ENCODE measurements around the gene S100A1.
"Not testable (repeated sequence)": the region's sequence is repeated elsewhere in the genome, so short reads cannot be mapped to it uniquely, and the experiment has no call there.

Gene S100A1

DNA sequence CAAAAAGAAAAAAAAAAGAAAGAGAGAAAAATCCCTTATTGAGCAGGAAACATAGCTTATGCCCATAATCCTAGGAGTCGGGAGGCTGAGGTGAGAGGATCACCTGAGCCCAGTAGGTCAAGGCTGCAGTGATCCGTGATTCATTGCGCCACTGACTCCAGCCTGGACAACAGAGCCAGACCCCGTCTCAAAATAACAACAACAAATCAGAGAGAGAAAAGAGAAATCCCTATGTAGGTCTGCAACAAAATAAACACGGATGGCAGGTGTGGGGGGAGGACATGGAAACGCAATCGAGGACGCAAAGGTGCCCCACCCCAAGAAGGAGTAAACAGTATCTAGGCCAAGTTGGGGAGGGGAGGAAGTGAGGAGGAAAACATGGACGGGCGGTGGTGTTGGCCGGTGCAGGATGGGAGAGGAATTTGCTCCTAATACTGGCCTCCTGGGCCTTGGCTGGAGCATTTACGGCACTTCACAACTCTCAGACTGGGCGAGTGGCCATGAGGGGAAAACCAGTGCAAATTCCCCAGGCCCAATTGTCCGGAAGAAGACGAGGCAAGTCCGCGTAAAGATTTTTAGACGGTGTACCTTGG is 5.0 kb downstream of the S100A1 start:
- DNase-seq = no peak

DNA sequence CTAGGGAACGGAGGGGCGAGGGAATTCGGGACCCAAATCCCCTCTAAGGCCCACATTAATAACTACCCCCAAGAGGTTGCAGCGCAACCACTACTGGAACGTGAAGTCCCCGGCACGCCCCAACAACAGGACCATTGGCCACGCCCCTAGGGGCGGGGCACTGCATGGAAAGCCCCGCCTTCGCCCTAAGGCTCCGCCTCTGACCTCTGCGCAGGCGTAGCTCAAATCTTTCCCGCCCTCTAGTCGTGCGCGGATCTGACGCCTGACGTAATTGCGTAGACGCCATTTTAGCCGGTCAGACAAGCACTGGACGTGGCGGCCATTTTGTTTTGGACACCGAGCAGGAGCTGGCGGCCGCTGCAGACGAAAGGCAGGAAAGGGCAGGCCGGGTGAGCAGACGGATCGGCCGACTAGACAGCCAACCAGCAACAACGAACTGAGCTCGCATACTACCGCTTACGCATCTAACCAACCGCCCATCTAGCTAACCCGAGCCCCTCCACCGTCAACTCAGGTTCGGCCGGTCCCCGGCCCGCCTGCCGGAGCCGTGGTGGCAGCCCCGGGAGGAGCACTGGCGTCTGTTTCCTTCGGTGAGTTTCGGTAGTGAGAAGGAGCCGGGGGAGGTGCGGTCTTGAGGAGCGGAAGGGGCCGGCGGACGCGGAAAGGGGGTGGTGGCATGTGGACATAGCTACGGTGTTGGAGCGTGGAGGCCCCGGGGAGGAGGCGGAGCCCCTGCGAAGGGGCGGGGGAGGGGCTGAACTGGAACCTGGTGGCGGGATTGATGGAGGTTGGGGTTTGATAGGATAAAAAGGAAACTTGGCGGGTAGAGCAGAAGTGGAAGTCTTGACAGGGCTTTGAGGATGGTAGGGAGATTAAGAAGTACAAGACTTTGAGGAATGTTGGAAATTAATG is 5.8 kb downstream of the S100A1 start, which contains the start of gene CHTOP:
Gene CHTOP, plus strand, starts transcription at position 313 of the 912 bp plus-strand sequence. CDS start 2,523 bp downstream, outside the sequence.
- peak; percentile 69 to 93 for DNase-seq

DNA sequence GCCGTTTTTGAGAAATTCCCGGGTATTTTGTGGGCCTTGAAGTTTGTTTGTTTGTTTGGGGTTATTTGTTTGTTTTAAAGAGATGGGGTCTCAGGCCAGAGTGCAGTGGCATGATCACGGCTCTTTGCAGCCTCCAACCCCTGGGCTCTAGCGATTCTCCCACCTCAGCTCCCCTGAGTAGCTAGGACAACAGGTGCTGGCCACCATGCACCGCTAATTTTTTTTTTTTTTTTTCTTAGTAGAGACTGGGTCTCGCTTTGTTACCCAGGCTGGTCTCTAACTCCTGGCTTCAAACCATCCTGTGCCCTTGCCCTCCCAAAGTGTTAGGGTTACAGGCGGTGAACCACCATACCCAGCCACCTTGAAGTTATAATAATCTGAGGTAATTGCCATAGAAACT is 7.6 kb downstream of the S100A1 start:
- DNase-seq = no peak

DNA sequence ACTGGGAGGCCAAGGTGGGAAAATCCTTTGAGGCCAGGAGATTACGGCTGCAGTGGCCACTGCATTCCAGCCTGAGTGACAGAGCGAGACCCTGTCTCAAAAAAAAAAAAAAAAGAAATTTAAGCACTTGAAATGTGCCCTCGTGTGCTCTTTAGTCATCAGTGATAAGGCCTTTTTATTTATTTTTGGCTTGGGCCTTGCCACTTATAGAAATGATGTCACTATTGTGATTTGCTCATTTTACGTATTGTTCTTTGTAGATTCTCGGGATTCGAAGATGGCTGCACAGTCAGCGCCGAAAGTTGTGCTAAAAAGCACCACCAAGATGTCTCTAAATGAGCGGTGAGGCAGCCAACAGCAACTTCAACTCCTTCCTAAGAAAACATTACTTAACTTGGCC is 8.1 kb downstream of the S100A1 start:
- DNase-seq = no peak

DNA sequence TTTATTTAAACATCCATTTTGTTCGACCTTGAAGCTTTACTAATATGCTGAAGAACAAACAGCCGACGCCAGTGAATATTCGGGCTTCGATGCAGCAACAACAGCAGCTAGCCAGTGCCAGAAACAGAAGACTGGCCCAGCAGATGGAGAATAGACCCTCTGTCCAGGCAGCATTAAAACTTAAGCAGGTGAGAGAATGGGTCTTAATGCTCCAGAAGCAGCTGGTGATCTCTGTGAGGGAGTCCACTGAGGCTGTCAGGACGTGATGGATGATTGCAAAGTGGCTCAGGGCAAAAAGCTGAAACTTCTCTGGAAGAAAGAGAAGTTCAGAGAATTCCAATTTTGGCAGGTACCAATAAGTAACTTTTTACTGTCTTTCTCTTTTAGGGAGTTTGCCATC is 10.0 kb downstream of the S100A1 start:
- no peak for DNase-seq

DNA sequence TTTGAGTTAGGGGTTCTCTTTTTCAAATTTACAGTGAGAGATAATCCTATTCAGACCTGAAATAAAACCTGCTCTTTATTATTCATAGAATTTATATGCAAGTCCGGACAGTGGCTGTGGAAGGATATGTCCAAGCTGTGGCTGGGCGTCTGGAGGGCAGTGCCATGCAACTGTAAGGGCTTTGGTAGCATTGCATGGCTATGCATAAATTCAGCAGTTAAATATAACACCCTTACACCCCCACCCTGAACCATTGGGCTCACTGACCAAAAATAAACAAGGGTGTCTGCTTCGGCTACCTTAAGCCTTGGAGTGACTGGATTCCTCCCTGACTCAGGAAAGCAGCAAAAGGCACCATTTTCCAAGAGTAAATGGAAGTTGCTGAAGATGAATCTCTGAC is 11.0 kb downstream of the S100A1 start:
- no peak for DNase-seq

DNA sequence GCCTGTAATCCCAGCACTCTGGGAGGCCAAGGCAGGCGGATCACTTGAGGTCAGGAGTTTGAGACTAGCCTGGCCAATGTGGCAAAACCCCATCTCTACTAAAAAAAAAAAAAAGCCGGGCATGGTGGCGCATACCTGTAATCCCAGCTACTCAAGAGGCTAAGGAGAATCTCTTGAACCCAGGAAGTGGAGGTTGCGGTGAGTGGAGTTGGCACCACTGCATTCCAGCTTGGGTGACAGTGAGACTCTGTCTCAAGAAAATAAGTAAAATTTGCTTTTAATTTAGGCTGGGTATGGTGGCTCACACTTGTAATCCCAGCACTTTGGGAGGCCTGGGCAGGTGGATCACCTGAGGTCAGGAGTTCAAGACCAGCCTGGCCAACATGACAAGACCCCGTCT is 12.0 kb downstream of the S100A1 start:
- DNase-seq = not testable (repeated sequence)

DNA sequence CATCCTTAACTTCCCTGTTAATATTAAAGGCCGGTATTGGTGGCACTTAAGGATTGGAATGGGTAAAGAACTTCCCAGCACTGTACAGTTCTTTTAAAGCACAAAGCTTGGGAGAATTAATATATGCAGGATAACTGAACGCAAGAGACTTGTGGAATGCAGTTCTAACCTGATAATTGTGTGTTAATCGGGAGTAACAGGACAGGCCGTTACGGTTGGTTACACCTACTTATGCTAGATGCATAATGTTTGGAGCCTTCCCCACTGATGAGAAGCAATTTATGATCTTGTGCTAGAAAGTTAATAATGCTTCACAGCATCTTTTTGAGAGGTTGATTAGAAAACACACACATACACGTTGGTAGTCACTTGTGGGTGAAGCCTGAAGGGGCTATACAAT is 12.6 kb downstream of the S100A1 start:
- DNase-seq = no peak

DNA sequence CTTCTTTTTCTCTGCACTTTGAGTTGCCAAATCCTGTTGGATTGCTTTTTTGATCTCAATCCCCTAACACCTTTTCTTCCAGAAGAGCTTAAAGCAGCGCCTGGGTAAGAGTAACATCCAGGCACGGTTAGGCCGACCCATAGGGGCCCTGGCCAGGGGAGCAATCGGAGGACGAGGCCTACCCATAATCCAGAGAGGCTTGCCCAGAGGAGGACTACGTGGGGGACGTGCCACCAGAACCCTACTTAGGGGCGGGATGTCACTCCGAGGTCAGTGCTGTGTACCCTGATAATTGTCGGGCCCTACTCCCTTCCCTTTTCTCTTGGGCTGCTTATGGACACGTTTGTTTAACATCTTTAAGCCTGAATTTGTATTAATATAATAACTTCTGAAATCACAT is 13.9 kb downstream of the S100A1 start:
- no peak for DNase-seq

DNA sequence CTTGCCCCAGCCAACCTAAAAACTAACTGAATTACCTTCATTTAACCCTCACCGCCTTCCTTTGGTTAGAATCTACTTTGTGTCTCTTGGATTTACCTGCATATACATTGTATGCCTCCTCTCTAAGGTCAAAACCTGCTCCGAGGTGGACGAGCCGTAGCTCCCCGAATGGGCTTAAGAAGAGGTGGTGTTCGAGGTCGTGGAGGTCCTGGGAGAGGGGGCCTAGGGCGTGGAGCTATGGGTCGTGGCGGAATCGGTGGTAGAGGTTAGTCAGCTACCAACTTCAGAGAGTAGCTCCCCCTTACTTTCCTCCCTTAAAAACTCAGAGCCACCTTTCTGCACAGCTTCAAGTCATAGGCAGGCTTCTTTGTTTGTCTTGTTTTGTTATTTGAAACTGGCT is 14.9 kb downstream of the S100A1 start:
- DNase-seq = no peak

DNA sequence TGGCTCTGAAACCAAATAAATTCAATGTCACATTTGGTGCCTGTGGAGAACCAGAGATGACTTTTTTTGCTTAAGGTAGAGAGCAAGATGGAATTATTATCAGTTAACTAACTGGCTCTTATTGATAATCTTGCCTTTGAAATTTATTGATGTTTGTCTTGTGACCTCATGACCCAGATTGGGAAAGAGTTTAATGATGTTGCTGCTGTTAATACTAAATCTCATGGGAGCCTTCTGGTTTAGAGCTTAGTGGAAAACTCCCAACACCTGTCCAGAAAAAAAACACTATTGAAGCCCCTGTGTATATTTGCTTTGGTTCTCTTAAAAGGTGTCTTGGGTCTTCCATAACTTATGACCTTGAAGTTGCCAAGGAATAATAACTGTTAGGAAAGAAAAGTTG is 15.6 kb downstream of the S100A1 start:
- DNase-seq = no peak

DNA sequence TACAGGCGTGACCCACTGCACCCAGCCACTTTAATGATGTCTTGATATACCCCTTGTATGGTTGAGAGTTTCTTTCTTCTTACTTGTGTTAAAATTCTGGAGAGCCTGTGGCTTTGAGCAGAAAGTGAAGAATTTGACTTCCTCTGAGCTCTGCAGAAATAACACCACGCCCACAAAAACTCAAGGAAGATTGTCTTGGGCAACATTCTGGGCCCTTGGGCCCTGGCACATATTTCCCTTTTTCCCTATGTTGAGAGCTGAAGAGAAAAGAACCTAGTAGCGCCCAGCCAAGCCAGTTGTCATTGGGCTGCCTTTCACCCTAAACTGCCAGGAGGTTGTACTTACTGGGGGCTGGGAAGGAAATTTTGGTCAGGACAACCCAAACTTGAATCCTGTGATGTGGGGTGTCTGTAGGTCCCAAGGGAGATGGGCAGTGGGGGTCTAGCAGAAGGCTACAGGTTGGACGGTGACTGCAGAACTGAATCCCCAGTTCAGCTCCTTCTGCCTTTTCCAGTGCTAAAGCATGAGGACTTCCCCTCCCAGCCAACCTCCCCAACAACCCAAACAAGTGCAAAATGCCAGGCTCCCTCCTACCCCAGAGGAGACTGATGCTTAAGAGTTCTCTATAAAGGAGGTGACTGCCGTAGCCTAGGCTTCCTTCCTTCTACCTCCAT is 18.6 kb downstream of the S100A1 start:
- no peak for DNase-seq

DNA sequence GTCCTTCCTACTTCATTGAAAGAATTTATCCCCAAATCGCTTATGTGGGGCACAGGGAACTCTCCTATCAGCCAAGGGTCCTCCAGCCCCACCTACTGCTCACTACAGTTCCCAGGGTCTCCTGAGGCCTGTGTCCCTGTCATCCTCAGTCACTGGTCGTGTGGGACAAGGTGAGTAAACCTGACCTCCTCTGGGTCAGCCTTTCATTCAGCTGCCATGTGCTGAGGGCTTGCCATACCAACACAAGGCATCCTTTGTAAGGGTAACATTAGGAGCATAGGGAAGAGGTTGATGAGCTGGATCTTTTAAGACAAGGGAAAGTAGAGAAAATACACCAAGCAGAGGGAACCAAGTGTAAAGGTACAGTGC is 19.1 kb downstream of the S100A1 start:
- DNase-seq = no peak

DNA sequence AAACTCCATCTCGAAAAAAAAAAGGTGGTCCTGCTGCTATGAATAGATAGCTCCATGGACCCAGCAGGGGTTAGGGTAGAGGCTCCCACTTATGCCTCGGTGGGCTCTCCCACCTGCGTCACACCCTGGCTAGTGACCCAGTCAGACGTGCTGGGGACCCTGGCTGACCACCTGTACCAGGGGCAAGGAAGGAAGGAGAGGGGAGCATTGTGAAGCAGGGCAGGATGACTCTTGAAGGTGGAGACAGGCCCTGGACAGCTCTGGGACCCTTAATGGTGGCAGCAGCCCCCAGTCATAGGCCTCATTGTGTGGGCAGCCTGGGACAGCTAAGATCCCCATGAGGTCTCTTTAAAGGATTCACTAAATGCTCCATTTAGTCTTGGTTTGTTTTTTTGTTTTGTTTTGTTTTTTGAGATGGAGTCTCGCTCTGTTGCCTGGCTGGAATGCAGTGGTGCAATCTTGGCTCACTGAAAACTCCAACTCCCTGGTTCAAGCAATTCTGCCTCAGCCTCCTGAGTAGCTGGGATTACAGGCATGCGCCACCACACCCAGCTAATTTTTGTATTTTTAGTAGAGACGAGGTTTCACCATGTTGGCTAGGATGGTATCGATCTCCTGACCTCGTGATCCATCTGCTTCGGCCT is 19.9 kb downstream of the S100A1 start:
- DNase-seq = no peak

DNA sequence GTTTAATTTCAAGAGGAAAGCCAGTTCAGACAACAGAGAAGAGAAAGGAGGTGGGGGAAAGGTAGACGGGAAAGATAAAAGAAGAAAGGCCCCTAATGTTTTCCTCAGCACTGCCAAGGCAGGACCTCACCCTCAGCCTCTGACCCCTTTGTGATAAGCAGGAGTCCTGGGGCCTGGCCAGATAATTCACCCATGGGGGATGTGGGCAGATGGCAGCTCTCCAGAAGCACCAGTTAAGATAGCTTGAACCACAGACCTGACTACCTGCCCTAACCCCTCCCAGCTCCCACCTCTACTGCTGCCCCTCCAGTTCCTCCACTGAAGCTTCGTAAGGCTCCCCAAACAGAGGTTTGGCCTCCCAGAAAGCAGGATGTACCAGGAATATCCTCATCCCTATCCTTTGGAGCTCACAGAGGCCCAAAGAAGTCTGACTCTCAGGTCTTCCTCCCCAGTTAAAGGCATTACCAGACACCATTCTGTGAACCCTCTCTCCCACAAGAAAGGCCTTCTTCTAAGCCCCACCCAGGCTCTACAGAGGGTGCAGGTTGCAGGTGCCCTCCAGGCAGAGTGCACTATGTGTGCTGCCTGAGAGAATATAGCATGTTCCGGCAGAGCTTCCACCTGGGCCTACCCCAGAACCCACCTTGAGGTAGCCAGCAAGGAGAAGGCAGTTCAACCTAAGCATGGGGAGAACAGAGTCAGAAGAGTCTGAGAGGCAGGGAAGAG is 21.1 kb downstream of the S100A1 start:
- no peak for DNase-seq

DNA sequence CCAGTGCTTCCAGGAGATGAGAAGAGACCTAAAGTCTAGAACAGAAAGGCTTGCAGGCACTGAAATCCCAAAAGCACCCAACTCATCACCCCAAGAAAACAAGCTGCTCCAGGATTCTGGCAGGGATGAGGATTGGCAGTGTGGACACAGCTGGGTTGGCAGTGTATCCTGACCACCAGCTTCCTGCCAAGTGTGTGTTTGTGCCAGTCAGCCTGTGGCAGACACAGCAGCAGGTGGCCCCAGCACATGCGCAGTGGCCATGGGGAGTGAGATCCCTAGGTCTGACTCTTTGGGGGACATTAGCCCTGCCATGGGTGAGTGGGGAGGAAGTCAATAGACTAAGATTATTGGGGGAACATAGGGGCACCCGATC is 21.6 kb downstream of the S100A1 start:
- DNase-seq = peak in 1 of 2 experiments; percentile 32

DNA sequence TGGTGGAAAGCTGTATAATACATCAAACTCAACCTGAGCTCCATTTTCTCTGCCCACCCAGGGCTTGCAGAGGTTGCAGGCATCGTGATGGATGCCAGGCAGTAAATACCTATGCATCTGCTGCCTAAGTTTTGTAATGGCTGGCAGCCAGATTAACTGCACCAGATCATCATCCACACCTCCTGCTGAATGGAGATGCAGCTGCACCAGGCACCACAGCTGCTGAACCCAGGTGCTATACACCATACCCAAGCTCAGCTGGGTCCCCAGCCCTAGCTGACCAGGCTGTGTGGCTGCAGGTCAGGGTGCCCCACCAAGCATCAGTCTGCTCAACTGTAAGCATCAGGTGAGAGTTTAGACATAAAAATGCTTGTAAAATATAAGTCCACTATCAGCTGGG is 23.5 kb downstream of the S100A1 start:
- no peak for DNase-seq

DNA sequence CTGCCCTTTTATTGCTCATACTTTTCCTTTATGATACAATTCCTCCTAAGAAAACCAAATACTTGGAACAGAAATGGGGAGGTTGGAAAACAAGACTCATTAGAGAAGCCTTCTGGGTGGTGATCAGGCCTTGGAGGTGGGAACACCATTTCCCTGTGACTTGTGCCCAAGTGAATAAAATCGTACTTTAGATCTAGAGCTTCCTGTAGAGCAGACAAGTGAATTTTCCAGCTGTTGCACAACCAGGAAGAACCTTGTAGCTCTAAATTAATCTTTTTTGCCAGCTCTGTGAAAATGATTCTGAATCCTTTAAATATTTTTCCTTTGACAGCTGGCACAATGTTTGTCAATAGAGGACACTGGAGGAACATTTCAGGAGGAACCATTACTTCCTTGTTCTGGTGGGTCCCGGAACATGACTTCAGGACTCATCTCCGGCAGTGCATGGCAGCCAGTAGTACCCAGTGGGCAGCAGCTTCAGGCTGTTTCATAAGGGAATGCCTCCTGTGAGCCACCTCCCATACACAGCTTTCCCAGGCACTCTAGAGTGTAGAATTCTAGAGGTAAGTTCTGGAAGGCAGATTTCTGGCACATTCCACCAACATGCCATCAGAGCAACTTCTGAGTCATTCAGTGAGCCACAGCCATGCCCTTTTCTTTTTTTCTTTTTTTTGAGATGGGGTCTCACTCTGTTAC is 24.7 kb downstream of the S100A1 start:
- no peak for DNase-seq

DNA sequence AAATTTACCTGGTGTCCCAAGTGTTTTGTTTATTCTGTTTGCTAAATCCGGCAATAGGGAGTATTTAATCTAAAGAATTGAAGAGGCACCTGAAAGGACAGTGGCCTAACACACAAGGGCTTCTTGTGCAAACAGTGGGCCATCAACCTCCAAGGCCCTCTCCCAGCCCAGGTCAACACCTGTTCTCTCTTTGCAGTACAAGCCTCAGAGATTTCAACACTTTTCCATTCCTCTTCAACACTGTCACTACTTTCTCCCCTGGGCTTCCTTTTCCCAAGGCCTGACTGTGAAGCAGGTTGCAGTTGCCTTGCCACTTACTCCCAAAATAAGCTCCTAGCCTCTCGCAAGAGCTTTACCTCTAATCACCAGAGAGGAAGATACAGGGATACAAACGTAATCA is 27.1 kb downstream of the S100A1 start:
- no peak for DNase-seq

DNA sequence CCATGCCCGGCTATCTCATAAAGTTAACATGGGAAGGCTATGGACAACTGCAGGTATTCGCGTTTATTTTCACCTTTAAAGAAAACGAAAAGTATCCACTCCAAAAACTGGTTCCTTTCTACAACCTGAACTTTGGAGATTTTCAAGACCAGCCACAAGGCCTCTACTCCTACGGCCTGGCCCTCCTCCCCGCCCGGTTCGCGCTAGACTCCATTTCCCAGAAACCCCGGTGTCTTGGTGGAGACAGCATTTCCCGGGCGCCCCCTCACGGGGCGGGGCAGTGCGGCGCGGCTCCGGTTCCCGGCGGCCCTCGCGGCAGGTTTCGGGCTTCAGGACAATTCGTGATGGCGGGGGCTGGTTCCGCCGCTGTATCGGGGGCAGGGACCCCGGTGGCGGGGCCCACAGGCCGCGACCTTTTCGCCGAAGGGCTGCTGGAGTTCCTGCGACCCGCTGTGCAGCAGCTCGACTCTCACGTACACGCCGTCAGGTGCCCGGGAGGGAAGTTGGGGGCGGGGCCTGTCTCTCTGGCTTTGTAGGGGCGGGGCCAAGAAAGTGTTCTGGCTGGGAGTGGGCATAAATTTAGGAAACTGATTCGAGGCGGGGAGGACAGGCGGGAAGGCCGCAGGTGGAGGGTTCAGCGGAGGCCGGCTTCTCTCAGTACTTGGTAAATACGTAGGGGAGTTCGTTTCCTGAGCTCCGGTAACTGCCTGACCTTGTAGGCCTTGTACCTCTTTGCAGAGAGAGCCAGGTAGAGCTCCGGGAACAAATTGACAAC is 30.4 kb downstream of the S100A1 start, which contains the start of gene SNAPIN:
Gene SNAPIN, plus strand, starts transcription at position 304 of the 775 bp plus-strand sequence. Its CDS starts 41 bp downstream, at position 345.
- peak; percentile 46 to 88 for DNase-seq

DNA sequence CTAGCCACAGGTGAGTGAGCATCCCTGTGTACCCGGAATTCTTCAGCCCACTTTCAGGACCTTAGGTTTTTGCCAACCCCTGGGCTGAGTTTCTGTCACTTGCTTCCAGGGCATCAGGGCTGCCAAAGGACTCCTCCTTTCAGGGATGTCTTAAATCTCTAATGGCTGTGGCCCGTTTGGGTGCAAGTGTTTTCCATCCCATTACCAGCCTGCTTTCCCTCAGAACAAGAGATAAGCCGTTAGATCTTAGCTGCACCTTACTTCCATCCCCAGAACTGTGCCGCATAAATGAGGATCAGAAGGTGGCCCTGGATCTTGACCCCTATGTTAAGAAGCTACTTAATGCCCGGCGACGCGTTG is 30.9 kb downstream of the S100A1 start:
- DNase-seq = no peak

Data from cerebellar nuclear complex (tissue), 1 donor.